PC-9 (cell line): Measurements from ENCODE around the gene RAB10. TPM values are rescaled to one million over a fixed set of nuclear protein-coding genes. Genes with fewer than 3 reads are reported as not detected.

Experiments used
- BruUV-seq: library from RNA; stranded (reverse); fragments of 400-500 nt; replicated peaks from 2 replicates; lab custom pipeline; 2021; lab: Mats Ljungman, UMichigan
- CTCF ChIA-PET: fragments of 300-600 bp; sonication (Branson Sonifier 250); formaldehyde crosslinking; loops from one replicate; lab custom pipeline; 2022; ENCODE audit warnings: antibody characterized with exemption; lab: Charles Lee
- POLR2A ChIA-PET: fragments of 300-600 bp; sonication (Branson Sonifier 250); formaldehyde crosslinking; loops from one replicate; lab custom pipeline; 2022; ENCODE audit warnings: antibody characterized with exemption; ENCODE audit not compliant: unreplicated experiment; lab: Charles Lee
- DNase-seq, 2 experiments: peaks; one replicate each; pipeline versions ENCODE4 v3.0.0 to v3.0.0-alpha.2; 2015 to 2022; ENCODE audit warnings: mixed read lengths in 1 of 2
- H2AFZ ChIP-seq: fragments of 200-600 bp; sonication (generic); 2 replicates; pipeline ENCODE4 v1.8.1; 2017; ENCODE audit warnings: antibody characterized with exemption
- H3F3A ChIP-seq: fragments of 200-600 bp; sonication (generic); 2 replicates; pipeline ENCODE4 v1.8.1; 2017; ENCODE audit warnings: antibody characterized with exemption, mild to moderate bottlenecking, low read depth; ENCODE audit not compliant: insufficient read depth
- H3K27ac ChIP-seq: fragments of 200-600 bp; sonication (generic); 2 replicates; pipeline ENCODE4 v1.6.1; 2016; ENCODE audit warnings: mixed run types
- H3K27me3 ChIP-seq: fragments of 200-600 bp; sonication (generic); 2 replicates; pipeline ENCODE4 v1.6.1; 2016; ENCODE audit warnings: low read depth, mixed run types; ENCODE audit not compliant: insufficient read depth
- H3K36me3 ChIP-seq: fragments of 200-600 bp; sonication (generic); 2 replicates; pipeline ENCODE4 v1.6.1; 2016; ENCODE audit warnings: low read depth, mixed run types
- H3K4me1 ChIP-seq: fragments of 200-600 bp; sonication (generic); replicated peaks from 2 replicates; pipeline ENCODE4 v1.6.1; 2016; ENCODE audit warnings: mixed run types; ENCODE audit not compliant: insufficient read depth
- H3K4me2 ChIP-seq: fragments of 200-600 bp; sonication (generic); 2 replicates; pipeline ENCODE4 v1.6.1; 2017; ENCODE audit warnings: mixed run types
- H3K4me3 ChIP-seq: fragments of 200-600 bp; sonication (generic); 2 replicates; pipeline ENCODE4 v1.6.1; 2016; ENCODE audit warnings: mixed run types
- H3K79me2 ChIP-seq: fragments of 200-600 bp; sonication (generic); 2 replicates; pipeline ENCODE4 v1.6.1; 2017; ENCODE audit warnings: low read depth, mixed run types
- H3K9me2 ChIP-seq: fragments of 200-600 bp; sonication (generic); 2 replicates; pipeline ENCODE4 v1.8.1; 2017; ENCODE audit warnings: mild to moderate bottlenecking; ENCODE audit not compliant: insufficient read depth
- H3K9me3 ChIP-seq: fragments of 200-600 bp; sonication (generic); 2 replicates; pipeline ENCODE4 v1.8.1; 2016; ENCODE audit warnings: low read depth; ENCODE audit not compliant: insufficient read depth
- H4K20me1 ChIP-seq: fragments of 200-600 bp; sonication (generic); 2 replicates; pipeline ENCODE4 v1.8.1; 2017; ENCODE audit not compliant: insufficient read depth
- CTCF ChIP-seq: fragments of 200-600 bp; sonication (generic); conservative IDR thresholded peaks from 2 replicates; pipeline ENCODE4 v1.6.1; 2017; ENCODE audit warnings: mixed run types, antibody characterized with exemption, mild to moderate bottlenecking, moderate library complexity
- EZH2 ChIP-seq: fragments of 200-600 bp; sonication (generic); IDR thresholded peaks from 2 replicates; pipeline ENCODE4 v1.8.0; 2017; ENCODE audit warnings: antibody characterized with exemption, low read depth
- intact Hi-C: fragments of 100-400 bp; cut with micrococcal nuclease; formaldehyde crosslinking; loops from one replicate; pipeline ENCODE4 v1.10.0; 2022; ENCODE audit not compliant: unreplicated experiment
- total RNA-seq: library from RNA; stranded (reverse); gene quantifications from 2 replicates; pipeline ENCODE4 v1.2.3, GENCODE V29; 2021

Gene RAB10
- total RNA-seq, 1 experiment from 2014 or later, result 171 TPM

- TF ChIP-seq EZH2 (no peak), CTCF (no peak)
- H3K4me1 ChIP-seq, result peaks cover 32% of the 10 kb centered on the region
- H3K27ac ChIP-seq, result peak overlapping the region; percentile 93
- intact Hi-C loops, result loop anchor here (1.0 to 2.0 kb wide), 3 partner anchors 21 to 79 kb away; no protein-coding TSS in a partner anchor
- H3F3A ChIP-seq, result peaks cover 17% of the 10 kb centered on the region
- peak overlapping the region; percentile 81 for H2AFZ ChIP-seq
- ChIA-PET CTCF (interaction anchor here (0.6 to 1.6 kb wide), 3 partner anchors 21 to 409 kb away, joined by 3 to 4 read pairs (median 3); no protein-coding TSS in a partner anchor), POLR2A (interaction anchor here (0.5 to 1.8 kb wide), 5 partner anchors 21 to 153 kb away, joined by 4 to 9 read pairs (median 4); no protein-coding TSS in a partner anchor)
- H3K4me3 ChIP-seq, result peak overlapping the region; percentile 84
- peaks cover 40% of the 10 kb centered on the region for H4K20me1 ChIP-seq
- peak overlapping the region; percentile 91 for H3K4me2 ChIP-seq
- TSS peak; percentile 83 for BruUV-seq
- H3K9me2 ChIP-seq, result no peaks in the 10 kb centered on the region
- peaks cover 57% of the 10 kb centered on the region for H3K79me2 ChIP-seq
- peaks cover 17% of the 10 kb centered on the region for H3K36me3 ChIP-seq
- DNase-seq, result peak; percentile 83 to 88
- no peaks in the 10 kb centered on the region for H3K27me3 ChIP-seq
- H3K9me3 ChIP-seq, result no peaks in the 10 kb centered on the region
Measured at GRCh38 chr2:26033270-26033817, 540 bp upstream of the RAB10 start.

- Histone ChIP-seq H3K9me2 (no peaks in the 10 kb centered on the region), H3K79me2 (peaks cover 70% of the 10 kb centered on the region), H4K20me1 (peaks cover 52% of the 10 kb centered on the region), H3K4me3 (peak overlapping the region; percentile 94), H3K27ac (peak overlapping the region; percentile 93), H3K36me3 (peaks cover 19% of the 10 kb centered on the region), H3K4me2 (peak overlapping the region; percentile 91), H3F3A (peaks cover 17% of the 10 kb centered on the region), H3K27me3 (no peaks in the 10 kb centered on the region), H3K9me3 (no peaks in the 10 kb centered on the region), H3K4me1 (peaks cover 34% of the 10 kb centered on the region), H2AFZ (no peak overlapping the region; the same call in 1 of the 2 replicates)
- ChIA-PET CTCF (interaction anchor here (0.6 to 1.6 kb wide), 4 partner anchors 22 to 109 kb away, joined by 3 to 4 read pairs (median 4); no protein-coding TSS in a partner anchor), POLR2A (interaction anchor here (0.6 to 1.8 kb wide), 2 partner anchors 23 to 37 kb away, joined by 5 to 9 read pairs; no protein-coding TSS in a partner anchor)
- BruUV-seq, result no TSS peak
- no peak for DNase-seq
- TF ChIP-seq EZH2 (no peak), CTCF (no peak)
- intact Hi-C loops, result loop anchor here (1.0 kb wide), 1 partner anchor 37 kb away; no protein-coding TSS in a partner anchor
Measured at GRCh38 chr2:26034637-26034992, 731 bp downstream of the RAB10 start.

- Histone ChIP-seq H3F3A (peaks cover 17% of the 10 kb centered on the region), H4K20me1 (peaks cover 58% of the 10 kb centered on the region), H3K27ac (peak overlapping the region; percentile 93), H3K4me3 (peak overlapping the region; percentile 94), H3K36me3 (peaks cover 25% of the 10 kb centered on the region), H3K9me2 (no peaks in the 10 kb centered on the region), H3K9me3 (no peaks in the 10 kb centered on the region), H2AFZ (no peak overlapping the region), H3K4me1 (peaks cover 40% of the 10 kb centered on the region), H3K79me2 (peaks cover 76% of the 10 kb centered on the region), H3K27me3 (no peaks in the 10 kb centered on the region), H3K4me2 (peak overlapping the region; percentile 91)
- no peak for DNase-seq
- POLR2A ChIA-PET, result interaction anchor here (0.6 to 1.8 kb wide), 4 partner anchors 23 to 1307 kb away, joined by 3 to 9 read pairs (median 6); no protein-coding TSS in a partner anchor
- CTCF ChIA-PET, result interaction anchor here (1.0 kb wide), 1 partner anchor 44 kb away, joined by 4 read pairs; no protein-coding TSS in a partner anchor
- TF ChIP-seq EZH2 (no peak), CTCF (no peak)
- BruUV-seq, result no TSS peak
- intact Hi-C loops, result no loop called here
Measured at GRCh38 chr2:26035090-26035743, 1.3 kb downstream of the RAB10 start.
